Lower leg skin (tissue), 3 donors: ENCODE results near the gene PLAGL2.

Experiments
- CTCF ChIP-seq, 3 donors: fragments of 450-650 bp; IDR thresholded peaks; one replicate each; pipeline ENCODE4 v1.5.1; 2016; ENCODE audit warnings: antibody characterized with exemption in 3 of 3, mild to moderate bottlenecking in 3 of 3, moderate library complexity in 2 of 3
- POLR2A ChIP-seq, 2 donors: fragments of 450-650 bp; IDR thresholded peaks; one replicate each; pipeline ENCODE4 v1.6.1; 2016 to 2017; ENCODE audit warnings: antibody characterized with exemption in 2 of 2, mild to moderate bottlenecking in 1 of 2, moderate library complexity in 1 of 2

GRCh38 chr20:32224463-32224862 is 16.9 kb upstream of the PLAGL2 start:
- TF ChIP-seq POLR2A (IDR thresholded peaks at IDR 0.05) = no peak
- no peak for TF ChIP-seq CTCF (IDR thresholded peaks at IDR 0.05)
